BE2C (cell line): ENCODE measurements around the gene ACR.

Experiments used
- DNase-seq: peaks from one replicate; pipeline ENCODE4 v3.0.0-alpha.2; 2020
- H3K27me3 ChIP-seq: fragments of 250-450 bp; sonication (Bioruptor Pico); 2 replicates; pipeline ENCODE4 v1.5.1; 2020; ENCODE audit warnings: mild to moderate bottlenecking
- H3K36me3 ChIP-seq: fragments of 250-450 bp; sonication (Bioruptor Pico); 2 replicates; pipeline ENCODE4 v1.5.1; 2020; ENCODE audit warnings: mild to moderate bottlenecking
- H3K4me1 ChIP-seq: fragments of 250-450 bp; sonication (Bioruptor Pico); 2 replicates; pipeline ENCODE4 v1.5.1; 2020
- H3K4me3 ChIP-seq: 2 replicates; pipeline ENCODE4 v1.5.1; 2011; ENCODE audit warnings: low read depth, low read length
- H3K9me3 ChIP-seq: fragments of 250-450 bp; sonication (Bioruptor Pico); 2 replicates; pipeline ENCODE4 v1.5.1; 2020
- CTCF ChIP-seq: IDR thresholded peaks from 2 replicates; pipeline ENCODE4 v1.5.1; 2012; ENCODE audit warnings: mild to moderate bottlenecking, low read depth, low read length

Gene ACR

GRCh38 chr22:50694766-50695420, 43.1 kb upstream of the ACR start:
- H3K9me3 ChIP-seq: no peaks in the 10 kb centered on the region
- H3K4me1 ChIP-seq: no peaks in the 10 kb centered on the region
- no peaks in the 10 kb centered on the region for H3K36me3 ChIP-seq
- peaks cover 20% of the 10 kb centered on the region for H3K27me3 ChIP-seq
- DNase-seq: peak; percentile 4
- no peak overlapping the region for H3K4me3 ChIP-seq
- TF ChIP-seq CTCF: no peak

GRCh38 chr22:50695421-50696250, 42.4 kb upstream of the ACR start:
- no peak for TF ChIP-seq CTCF
- H3K4me3 ChIP-seq: no peak overlapping the region
- H3K4me1 ChIP-seq: no peaks in the 10 kb centered on the region
- no peaks in the 10 kb centered on the region for H3K9me3 ChIP-seq
- peak; percentile 4 for DNase-seq
- H3K27me3 ChIP-seq: peaks cover 20% of the 10 kb centered on the region
- H3K36me3 ChIP-seq: no peaks in the 10 kb centered on the region

GRCh38 chr22:50696251-50696798, 41.7 kb upstream of the ACR start:
- Histone ChIP-seq H3K9me3 (no peaks in the 10 kb centered on the region), H3K27me3 (peaks cover 20% of the 10 kb centered on the region), H3K36me3 (no peaks in the 10 kb centered on the region), H3K4me1 (no peaks in the 10 kb centered on the region), H3K4me3 (no peak overlapping the region)
- no peak for TF ChIP-seq CTCF
- DNase-seq: peak; percentile 20

GRCh38 chr22:50696799-50697561, 41.0 kb upstream of the ACR start:
- peak; percentile 19 for DNase-seq

More at GRCh38 chr22:50696799-50697561, 41.0 kb upstream of the ACR start:
- H3K27me3 ChIP-seq: peaks cover 20% of the 10 kb centered on the region
- peak; percentile 41 for TF ChIP-seq CTCF
- no peaks in the 10 kb centered on the region for H3K9me3 ChIP-seq
- H3K4me1 ChIP-seq: 0 out of 2 replicates have a peak, but pooled peaks cover under 1% of the 10 kb centered on the region
- H3K4me3 ChIP-seq: no peak overlapping the region
- no peaks in the 10 kb centered on the region for H3K36me3 ChIP-seq
